Measurements from ENCODE around the gene RYR2.

The RYR2 gene

GRCh38 chr1:237492359-237492758 is 450.4 kb downstream of the RYR2 start:
- no peaks in the 10 kb centered on the region for H3K27me3 ChIP-seq (ENCODE audit: control insufficient read depth, insufficient read depth, low read length)
- H3K4me3 ChIP-seq (ENCODE audit: low read depth, low read length): no peak overlapping the region
- no peaks in the 10 kb centered on the region for H3K4me1 ChIP-seq
- no peaks in the 10 kb centered on the region for H3K9me3 ChIP-seq (ENCODE audit: control insufficient read depth, low read length)
- TF ChIP-seq CTCF (IDR thresholded peaks at IDR 0.05): no peak
- H3K27ac ChIP-seq: no peak overlapping the region
- H3K79me2 ChIP-seq: no peaks in the 10 kb centered on the region
- no peak overlapping the region for H2AFZ ChIP-seq
- no peak overlapping the region for H3K4me2 ChIP-seq (ENCODE audit: low read length)
- no peak overlapping the region for H3K9ac ChIP-seq
- no peaks in the 10 kb centered on the region for H3K36me3 ChIP-seq (ENCODE audit: control insufficient read depth, insufficient read depth, low read length)

- Histone ChIP-seq H3K4me1 (no peaks in the 10 kb centered on the region), H2AFZ (no peak overlapping the region), H3K4me2 (ENCODE audit: low read length) (no peak overlapping the region), H3K79me2 (no peaks in the 10 kb centered on the region), H3K27ac (no peak overlapping the region), H3K36me3 (ENCODE audit: control insufficient read depth, insufficient read depth, low read length) (peaks cover 3% of the 10 kb centered on the region), H3K9ac (no peak overlapping the region), H3K27me3 (ENCODE audit: control insufficient read depth, insufficient read depth, low read length) (no peaks in the 10 kb centered on the region), H3K9me3 (ENCODE audit: control insufficient read depth, low read length) (no peaks in the 10 kb centered on the region), H3K4me3 (ENCODE audit: low read depth, low read length) (no peak overlapping the region)
- TF ChIP-seq CTCF (IDR thresholded peaks at IDR 0.05): no peak
These were observed 458.6 kb downstream of the RYR2 start for GRCh38 chr1:237500566-237500965.

GRCh38 chr1:237503292-237503691 is 461.3 kb downstream of the RYR2 start:
- Histone ChIP-seq H2AFZ (no peak overlapping the region), H3K27ac (no peak overlapping the region), H3K27me3 (ENCODE audit: control insufficient read depth, insufficient read depth, low read length) (no peaks in the 10 kb centered on the region), H3K79me2 (no peaks in the 10 kb centered on the region), H3K9me3 (ENCODE audit: control insufficient read depth, low read length) (no peaks in the 10 kb centered on the region), H3K4me1 (no peaks in the 10 kb centered on the region), H3K4me3 (ENCODE audit: low read depth, low read length) (no peak overlapping the region), H3K4me2 (ENCODE audit: low read length) (no peak overlapping the region), H3K36me3 (ENCODE audit: control insufficient read depth, insufficient read depth, low read length) (peaks cover 3% of the 10 kb centered on the region), H3K9ac (no peak overlapping the region)
- no peak for TF ChIP-seq CTCF (IDR thresholded peaks at IDR 0.05)

- H3K27ac ChIP-seq: no peak overlapping the region
- H3K27me3 ChIP-seq (ENCODE audit: control insufficient read depth, insufficient read depth, low read length): no peaks in the 10 kb centered on the region
- H3K9ac ChIP-seq: no peak overlapping the region
- no peaks in the 10 kb centered on the region for H3K79me2 ChIP-seq
- H2AFZ ChIP-seq: no peak overlapping the region
- H3K4me3 ChIP-seq (ENCODE audit: low read depth, low read length): no peak overlapping the region
- H3K36me3 ChIP-seq (ENCODE audit: control insufficient read depth, insufficient read depth, low read length): peaks cover 2% of the 10 kb centered on the region
- no peaks in the 10 kb centered on the region for H3K9me3 ChIP-seq (ENCODE audit: control insufficient read depth, low read length)
- TF ChIP-seq CTCF (IDR thresholded peaks at IDR 0.05): no peak
- no peaks in the 10 kb centered on the region for H3K4me1 ChIP-seq
- H3K4me2 ChIP-seq (ENCODE audit: low read length): no peak overlapping the region
These were observed 465.0 kb downstream of the RYR2 start for GRCh38 chr1:237507005-237507404.

GRCh38 chr1:237509748-237510147 is 467.8 kb downstream of the RYR2 start:
- no peaks in the 10 kb centered on the region for H3K27me3 ChIP-seq (ENCODE audit: control insufficient read depth, insufficient read depth, low read length)
- H3K9me3 ChIP-seq (ENCODE audit: control insufficient read depth, low read length): no peaks in the 10 kb centered on the region
- no peak overlapping the region for H2AFZ ChIP-seq
- no peak for TF ChIP-seq CTCF (IDR thresholded peaks at IDR 0.05)
- H3K4me2 ChIP-seq (ENCODE audit: low read length): no peak overlapping the region
- H3K4me3 ChIP-seq (ENCODE audit: low read depth, low read length): no peak overlapping the region
- H3K36me3 ChIP-seq (ENCODE audit: control insufficient read depth, insufficient read depth, low read length): no peaks in the 10 kb centered on the region
- no peak overlapping the region for H3K9ac ChIP-seq
- no peaks in the 10 kb centered on the region for H3K79me2 ChIP-seq
- no peak overlapping the region for H3K27ac ChIP-seq
- H3K4me1 ChIP-seq: no peaks in the 10 kb centered on the region
